Activated B cell treated with CpG ODN at 0.5 μM for 24 hours (primary cell): Measurements from ENCODE around the gene USP31. TPM values are rescaled to one million over a fixed set of nuclear protein-coding genes. Genes with fewer than 3 reads are reported as not detected.

Experiments used
- ATAC-seq: fragments of 200-7000 bp; cut with Tn5 transposase; one replicate; pipeline ENCODE4 v1.10.0; 2021; ENCODE audit warnings: low read depth, mild to moderate bottlenecking, moderate library complexity
- CTCF ChIA-PET: fragments of 350-600 bp; sonication (Branson Sonifier 250); formaldehyde crosslinking; loops from one replicate; lab custom pipeline; 2021; ENCODE audit warnings: antibody characterized with exemption; lab: Charles Lee
- POLR2A ChIA-PET: fragments of 350-600 bp; sonication (Branson Sonifier 250); formaldehyde crosslinking; loops from one replicate; lab custom pipeline; 2021; ENCODE audit warnings: antibody characterized with exemption; lab: Charles Lee
- DNase-seq: peaks from one replicate; pipeline ENCODE4 v3.0.0; 2022
- H3K27ac Mint-ChIP-seq: one replicate; pipeline ENCODE4 v1.8.0; 2020; ENCODE audit warnings: mixed read lengths
- H3K27me3 Mint-ChIP-seq: one replicate; pipeline ENCODE4 v1.8.0; 2021; ENCODE audit warnings: mixed read lengths
- H3K36me3 Mint-ChIP-seq: one replicate; pipeline ENCODE4 v1.8.0; 2021; ENCODE audit warnings: low read depth, mixed read lengths
- H3K4me1 Mint-ChIP-seq: one replicate; pipeline ENCODE4 v1.8.0; 2021; ENCODE audit warnings: mixed read lengths
- H3K4me3 Mint-ChIP-seq: one replicate; pipeline ENCODE4 v1.8.0; 2020; ENCODE audit warnings: mild to moderate bottlenecking, mixed read lengths
- H3K9me3 Mint-ChIP-seq: one replicate; pipeline ENCODE4 v1.8.0; 2020; ENCODE audit warnings: mixed read lengths
- CTCF ChIP-seq: fragments of 200-600 bp; IDR thresholded peaks from one replicate; pipeline ENCODE4 v1.8.0; 2022; ENCODE audit warnings: antibody characterized with exemption, mild to moderate bottlenecking
- intact Hi-C: fragments of 100-400 bp; cut with micrococcal nuclease; formaldehyde crosslinking; loops from one replicate; pipeline ENCODE4 v1.15.1; 2024
- total RNA-seq: library from RNA; stranded (reverse); gene quantifications from 2 replicates; pipeline ENCODE4 v1.2.3, GENCODE V29; 2022

Gene USP31
- total RNA-seq, 1 donor from 2014 or later, result 4.6 TPM

- Mint-ChIP-seq H3K9me3 (no peaks in the 10 kb centered on the region), H3K4me3 (no peak overlapping the region), H3K27ac (no peak overlapping the region), H3K36me3 (no peaks in the 10 kb centered on the region), H3K27me3 (no peaks in the 10 kb centered on the region), H3K4me1 (no peaks in the 10 kb centered on the region)
- CTCF ChIA-PET, result no interaction called here
- no peak for ATAC-seq
- DNase-seq, result no peak
- intact Hi-C loops, result no loop called here
- TF ChIP-seq CTCF, result no peak
- POLR2A ChIA-PET, result no interaction called here
Measured at GRCh38 chr16:23113185-23113584, 36.1 kb downstream of the USP31 start.

- CTCF ChIA-PET, result no interaction called here
- no peak for TF ChIP-seq CTCF
- intact Hi-C loops, result no loop called here
- POLR2A ChIA-PET, result no interaction called here
- ATAC-seq, result no peak
- Mint-ChIP-seq H3K36me3 (peaks cover 9% of the 10 kb centered on the region), H3K4me1 (no peaks in the 10 kb centered on the region), H3K4me3 (no peak overlapping the region), H3K27me3 (no peaks in the 10 kb centered on the region), H3K9me3 (no peaks in the 10 kb centered on the region), H3K27ac (no peak overlapping the region)
- DNase-seq, result no peak
Measured at GRCh38 chr16:23110257-23110899, 38.9 kb downstream of the USP31 start.

- CTCF ChIA-PET, result no interaction called here
Measured at GRCh38 chr16:23107936-23108335, 41.3 kb downstream of the USP31 start.

GRCh38 chr16:23107117-23107516 is 42.1 kb downstream of the USP31 start:
- H3K4me1 Mint-ChIP-seq, result no peaks in the 10 kb centered on the region
- ATAC-seq (no peak), DNase-seq (no peak)
- TF ChIP-seq CTCF, result no peak
- H3K27me3 Mint-ChIP-seq, result no peaks in the 10 kb centered on the region
- intact Hi-C loops, result no loop called here
- CTCF ChIA-PET, result no interaction called here
- H3K36me3 Mint-ChIP-seq, result peaks cover 12% of the 10 kb centered on the region
- POLR2A ChIA-PET, result no interaction called here
- H3K4me3 Mint-ChIP-seq, result no peak overlapping the region
- no peak overlapping the region for H3K27ac Mint-ChIP-seq
- no peaks in the 10 kb centered on the region for H3K9me3 Mint-ChIP-seq

More at GRCh38 chr16:23107936-23108335, 41.3 kb downstream of the USP31 start:
- intact Hi-C loops, result no loop called here
- no peak overlapping the region for H3K4me3 Mint-ChIP-seq
- no peaks in the 10 kb centered on the region for H3K4me1 Mint-ChIP-seq
- no peak for TF ChIP-seq CTCF
- no peaks in the 10 kb centered on the region for H3K9me3 Mint-ChIP-seq
- H3K36me3 Mint-ChIP-seq, result peaks cover 12% of the 10 kb centered on the region
- ATAC-seq (no peak), DNase-seq (no peak)
- POLR2A ChIA-PET, result no interaction called here
- H3K27me3 Mint-ChIP-seq, result no peaks in the 10 kb centered on the region
- H3K27ac Mint-ChIP-seq, result no peak overlapping the region

GRCh38 chr16:23105309-23105708 is 43.9 kb downstream of the USP31 start:
- no peak overlapping the region for H3K27ac Mint-ChIP-seq
- peaks cover 14% of the 10 kb centered on the region for H3K36me3 Mint-ChIP-seq
- no peak overlapping the region for H3K4me3 Mint-ChIP-seq
- no peak for ATAC-seq
- intact Hi-C loops, result no loop called here
- H3K4me1 Mint-ChIP-seq, result no peaks in the 10 kb centered on the region
- ChIA-PET CTCF (no interaction called here), POLR2A (no interaction called here)
- no peaks in the 10 kb centered on the region for H3K9me3 Mint-ChIP-seq
- no peaks in the 10 kb centered on the region for H3K27me3 Mint-ChIP-seq
- no peak for DNase-seq
- no peak for TF ChIP-seq CTCF
